HepG2 (cell line): Measurements from ENCODE around the gene NR2F6. TPM values are rescaled to one million over a fixed set of nuclear protein-coding genes. Genes with fewer than 3 reads are reported as not detected.
A peak's percentile ranks its signal among the peaks of the same experiment; 100 is the strongest.

Experiments used
- ETV5 ChIP-seq: IDR thresholded peaks from 2 replicates; pipeline ENCODE4 v1.6.1; 2018; ENCODE audit warnings: missing biosample characterization, missing genetic modification reagents, inconsistent platforms, borderline replicate concordance
- HINFP ChIP-seq: sonication (generic); formaldehyde crosslinking; IDR thresholded peaks from 2 replicates; pipeline ENCODE4 v1.4.0; 2020; ENCODE audit warnings: low read depth, mild to moderate bottlenecking, missing genetic modification reagents
- IKZF5 ChIP-seq: IDR thresholded peaks from 2 replicates; pipeline ENCODE4 v1.6.1; 2018; ENCODE audit warnings: missing genetic modification reagents, mild to moderate bottlenecking, missing compliant biosample characterization
- IRF9 ChIP-seq: sonication (generic); formaldehyde crosslinking; IDR thresholded peaks from 2 replicates; pipeline ENCODE4 v1.8.0; 2022; ENCODE audit warnings: missing genetic modification reagents, mild to moderate bottlenecking, borderline replicate concordance
- MEIS2 ChIP-seq: sonication (generic); formaldehyde crosslinking; IDR thresholded peaks from 2 replicates; pipeline ENCODE4 v1.9.0; 2021; ENCODE audit warnings: mild to moderate bottlenecking, missing genetic modification reagents
- NR0B2 ChIP-seq: sonication (generic); formaldehyde crosslinking; IDR thresholded peaks from 2 replicates; pipeline ENCODE4 v1.4.0; 2020; ENCODE audit warnings: mild to moderate bottlenecking, missing genetic modification reagents
- POGZ ChIP-seq: sonication (generic); formaldehyde crosslinking; IDR thresholded peaks from 2 replicates; pipeline ENCODE4 v1.4.0; 2020; ENCODE audit warnings: mild to moderate bottlenecking, missing genetic modification reagents
- PRDM15 ChIP-seq: sonication (generic); formaldehyde crosslinking; IDR thresholded peaks from 2 replicates; pipeline ENCODE4 v1.4.0; 2020; ENCODE audit warnings: missing genetic modification reagents
- RXRA ChIP-seq: sonication (generic); formaldehyde crosslinking; IDR thresholded peaks from 2 replicates; pipeline ENCODE4 v1.5.1; 2020; ENCODE audit warnings: missing genetic modification reagents
- ZFAT ChIP-seq: sonication (generic); formaldehyde crosslinking; conservative IDR thresholded peaks from 2 replicates; pipeline ENCODE4 v1.8.1; 2023; ENCODE audit warnings: missing genetic modification reagents, inconsistent platforms
- ZFP91 ChIP-seq: sonication (generic); formaldehyde crosslinking; IDR thresholded peaks from 2 replicates; pipeline ENCODE4 v1.9.0; 2022; ENCODE audit warnings: missing genetic modification reagents, mild to moderate bottlenecking, borderline replicate concordance
- ZNF101 ChIP-seq: sonication (generic); formaldehyde crosslinking; IDR thresholded peaks from 2 replicates; pipeline ENCODE4 v1.4.0; 2020; ENCODE audit warnings: mild to moderate bottlenecking, low read depth, missing genetic modification reagents, borderline replicate concordance
- ZNF33A ChIP-seq: sonication (generic); formaldehyde crosslinking; IDR thresholded peaks from 2 replicates; pipeline ENCODE4 v1.5.1; 2020; ENCODE audit warnings: missing genetic modification reagents, mild to moderate bottlenecking, moderate library complexity, borderline replicate concordance
- ZNF446 ChIP-seq: sonication (generic); formaldehyde crosslinking; IDR thresholded peaks from 2 replicates; pipeline ENCODE4 v1.5.0; 2020; ENCODE audit warnings: mild to moderate bottlenecking, missing genetic modification reagents
- ZNF607 ChIP-seq: sonication (generic); formaldehyde crosslinking; IDR thresholded peaks from 2 replicates; pipeline ENCODE4 v1.5.1; 2020; ENCODE audit warnings: missing genetic modification reagents, mild to moderate bottlenecking, borderline replicate concordance
- ZNF629 ChIP-seq: sonication (generic); formaldehyde crosslinking; conservative IDR thresholded peaks from 2 replicates; pipeline ENCODE4 v1.5.0; 2020; ENCODE audit warnings: missing genetic modification reagents
- polyA plus RNA-seq, 8 experiments: library from polyadenylated mRNA; depleted of rRNA in 3 of 8; stranded (reverse) in 7 of 8; unstranded in 1 of 8; fragments of >200 nt; fragmentation: Illumina TruSeq in 4 of 8; extraction: Trizol in 4 of 8; gene quantifications; 2 replicates each; pipeline versions ENCODE4 v1.2.1 to v1.2.3, GENCODE V29; 2011 to 2016; ENCODE audit warnings: low read depth in 4 of 8, missing spikeins in 1 of 8, mixed read lengths in 1 of 8; ENCODE audit not compliant: insufficient read depth in 1 of 8
- total RNA-seq, 5 experiments: library from RNA; depleted of rRNA; stranded (reverse); fragments of >200 nt; fragmentation: Illumina TruSeq; extraction: Trizol; gene quantifications; 2 replicates each; pipeline ENCODE4 v1.2.3, GENCODE V29; 2016; ENCODE audit warnings: low read depth in 1 of 5

Gene NR2F6
- total and polyA plus RNA-seq, 2 of the 13 experiments (the other 11 are each of a cell fraction or from before 2014, with no cell fraction given), result 30.9 to 72.4 TPM

- TF ChIP-seq IRF9 (CRISPR knock-in tag), result no peak
- TF ChIP-seq ZFP91 (CRISPR knock-in tag), result no peak
- TF ChIP-seq IKZF5, result no peak
- TF ChIP-seq ZNF101 (CRISPR knock-in tag), result no peak
- TF ChIP-seq ZNF33A (CRISPR knock-in tag), result no peak
- TF ChIP-seq ZNF629 (CRISPR knock-in tag), result no peak
- no peak for TF ChIP-seq POGZ (CRISPR knock-in tag)
- TF ChIP-seq HINFP (CRISPR knock-in tag), result no peak
- TF ChIP-seq ETV5 (CRISPR knock-in tag), result 0 out of 2 replicates have a peak, but pooled peaks have one; percentile 32
- no peak for TF ChIP-seq ZNF607
- no peak for TF ChIP-seq PRDM15
- no peak for TF ChIP-seq ZFAT
- TF ChIP-seq ZNF446 (CRISPR knock-in tag), result no peak
- TF ChIP-seq RXRA, result 0 out of 2 replicates have a peak, but pooled peaks have one; percentile 28
- TF ChIP-seq MEIS2 (CRISPR knock-in tag), result no peak
- no peak for TF ChIP-seq NR0B2 (CRISPR knock-in tag)
These were observed 40.2 kb downstream of the NR2F6 start (continued) for GRCh38 chr19:17205237-17206140.
